DND-41 (cell line): ENCODE measurements around the gene MAP4K1.

Source experiments
- ATAC-seq: fragments of 200-7000 bp; cut with Tn5 transposase; 3 replicates; pipeline ENCODE4 v1.9.1; 2021; ENCODE audit warnings: low read depth; ENCODE audit not compliant: insufficient read depth
- DNase-seq: peaks from one replicate; pipeline ENCODE4 v3.0.0-alpha.2; 2020
- H2AFZ ChIP-seq: 2 replicates; pipeline ENCODE4 v1.6.0; 2012; ENCODE audit warnings: low read depth, low read length
- H3K27ac ChIP-seq: 2 replicates; pipeline ENCODE4 v1.5.1; 2012; ENCODE audit warnings: low read length, inconsistent platforms
- H3K27me3 ChIP-seq: fragments of 200-600 bp; sonication (generic); 2 replicates; pipeline ENCODE4 v1.6.0; 2012; ENCODE audit warnings: low read length, mild to moderate bottlenecking, inconsistent platforms; ENCODE audit not compliant: insufficient read depth, poor library complexity
- H3K36me3 ChIP-seq: 2 replicates; pipeline ENCODE4 v1.5.1; 2012; ENCODE audit warnings: low read length, inconsistent platforms; ENCODE audit not compliant: insufficient read depth
- H3K4me1 ChIP-seq: 2 replicates; pipeline ENCODE4 v1.5.1; 2012; ENCODE audit warnings: mild to moderate bottlenecking, low read length; ENCODE audit not compliant: insufficient read depth
- H3K4me2 ChIP-seq: 2 replicates; pipeline ENCODE4 v1.6.0; 2012; ENCODE audit warnings: mild to moderate bottlenecking, moderate library complexity, low read length, inconsistent platforms; ENCODE audit not compliant: insufficient read depth
- H3K4me3 ChIP-seq, 2 experiments: fragments of 200-600 bp in 1 of 2; shearing (Covaris generic) in 1 of 2; 2 replicates each; pipeline ENCODE4 v1.5.1; 2012 to 2016; ENCODE audit warnings: inconsistent platforms in 2 of 2, low read length in 2 of 2, mild to moderate bottlenecking in 2 of 2, low read depth in 1 of 2, moderate library complexity in 1 of 2
- H3K79me2 ChIP-seq: 2 replicates; pipeline ENCODE4 v1.6.0; 2012; ENCODE audit warnings: low read length, inconsistent platforms; ENCODE audit not compliant: insufficient read depth
- H3K9ac ChIP-seq: 2 replicates; pipeline ENCODE4 v1.6.0; 2012; ENCODE audit warnings: low read depth, mild to moderate bottlenecking, inconsistent platforms, low read length, moderate library complexity
- H3K9me3 ChIP-seq: 2 replicates; pipeline ENCODE4 v1.5.1; 2012; ENCODE audit warnings: low read length, moderate library complexity, mild to moderate bottlenecking, inconsistent platforms; ENCODE audit not compliant: insufficient read depth, severe bottlenecking
- H4K20me1 ChIP-seq: 2 replicates; pipeline ENCODE4 v1.6.0; 2012; ENCODE audit warnings: low read length; ENCODE audit not compliant: insufficient read depth
- CTCF ChIP-seq: IDR thresholded peaks from 2 replicates; pipeline ENCODE4 v1.5.1; 2012; ENCODE audit warnings: borderline replicate concordance, low read length, moderate library complexity, mild to moderate bottlenecking; ENCODE audit not compliant: poor library complexity, severe bottlenecking; ENCODE audit errors: extremely low read depth
- EZH2 ChIP-seq: IDR thresholded peaks from 3 replicates; pipeline ENCODE4 v1.6.1; 2012; ENCODE audit warnings: borderline replicate concordance, low read depth, mild to moderate bottlenecking, moderate library complexity, low read length, inconsistent platforms; ENCODE audit not compliant: severe bottlenecking

The MAP4K1 gene

GRCh38 chr19:38619361-38620174, 1.8 kb upstream of the MAP4K1 start:
- Histone ChIP-seq H3K4me3 (peak overlapping the region; percentile 56 to 86), H3K4me2 (peak overlapping the region; percentile 99), H3K4me1 (peaks cover 48% of the 10 kb centered on the region), H3K79me2 (peaks cover 59% of the 10 kb centered on the region), H3K27ac (peak overlapping the region; percentile 88), H2AFZ (peak overlapping the region; percentile 81), H3K9me3 (no peaks in the 10 kb centered on the region), H3K9ac (peak overlapping the region; percentile 93), H3K27me3 (no peaks in the 10 kb centered on the region), H3K36me3 (peaks cover 46% of the 10 kb centered on the region), H4K20me1 (peaks cover 26% of the 10 kb centered on the region)
- TF ChIP-seq CTCF, result no peak
- TF ChIP-seq EZH2, result no peak
- DNase-seq (no peak), ATAC-seq (peak; percentile 1; the same call in 2 of the 3 replicates)

GRCh38 chr19:38618590-38619360, 1.0 kb upstream of the MAP4K1 start, which contains the start of gene EIF3K:
EIF3K (plus strand) TSS chr19:38619188; CDS start chr19:38619269, 81 bp downstream.
- DNase-seq (peak; percentile 99), ATAC-seq (peak; percentile 69)
- Histone ChIP-seq H3K27ac (peak within 1 kb of the TSS; percentile 97), H3K27me3 (no peaks in the 10 kb centered on the region), H4K20me1 (peaks cover 22% of the 10 kb centered on the region), H3K36me3 (peaks cover 44% of the 10 kb centered on the region), H3K79me2 (peaks cover 61% of the 10 kb centered on the region), H3K9ac (peak within 1 kb of the TSS; percentile 93), H3K4me1 (peaks cover 48% of the 10 kb centered on the region), H2AFZ (peak within 1 kb of the TSS; percentile 87), H3K4me3 (peak within 1 kb of the TSS; percentile 56 to 86), H3K4me2 (peak within 1 kb of the TSS; percentile 99), H3K9me3 (no peaks in the 10 kb centered on the region)
- TF ChIP-seq EZH2 (no peak), CTCF (no peak)

GRCh38 chr19:38617283-38617763, 430 bp downstream of the MAP4K1 start:
- Histone ChIP-seq H3K4me1 (peaks cover 48% of the 10 kb centered on the region), H3K27me3 (no peaks in the 10 kb centered on the region), H3K4me3 (peak overlapping the region; percentile 56 to 86), H4K20me1 (peaks cover 19% of the 10 kb centered on the region), H3K36me3 (peaks cover 46% of the 10 kb centered on the region), H2AFZ (peak overlapping the region; percentile 87), H3K9me3 (no peaks in the 10 kb centered on the region), H3K9ac (peak overlapping the region; percentile 93), H3K79me2 (peaks cover 61% of the 10 kb centered on the region), H3K27ac (peak overlapping the region; percentile 97), H3K4me2 (peak overlapping the region; percentile 97)
- DNase-seq (peak; percentile 36), ATAC-seq (peak; percentile 2)
- no peak for TF ChIP-seq EZH2
- no peak for TF ChIP-seq CTCF
